Common myeloid progenitor, CD34-positive (primary cell): ENCODE measurements around the gene RFPL1.

Source experiments
- CTCF ChIA-PET: fragments of 350-600 bp; sonication (Branson Sonifier 250); formaldehyde crosslinking; loops from one replicate; lab custom pipeline; 2021; ENCODE audit warnings: antibody characterized with exemption; lab: Charles Lee
- POLR2A ChIA-PET: fragments of 350-600 bp; sonication (Branson Sonifier 250); formaldehyde crosslinking; loops from one replicate; lab custom pipeline; 2021; ENCODE audit warnings: antibody characterized with exemption; lab: Charles Lee
- DNase-seq, 3 donors: peaks; one replicate each; pipeline versions ENCODE4 v3.0.0 to v3.0.0-alpha.2; 2013
- H3K27ac ChIP-seq, 2 experiments: 1 replicate in 1 of 2; 2 replicates in 1 of 2; pipeline ENCODE4 v1.7.0; 2013; ENCODE audit warnings: inconsistent platforms in 2 of 2, low read length in 2 of 2, mild to moderate bottlenecking in 2 of 2, low read depth in 1 of 2, moderate library complexity in 1 of 2; ENCODE audit not compliant: severe bottlenecking in 2 of 2, insufficient read depth in 1 of 2, poor library complexity in 1 of 2
- H3K27me3 ChIP-seq, 5 experiments: replicated peaks in 2 of 5; 1 replicate in 3 of 5; 2 replicates in 2 of 5; pipeline versions ENCODE4 v1.6.1 to v1.7.0; 2013; ENCODE audit warnings: low read length in 4 of 5, mild to moderate bottlenecking in 2 of 5, moderate library complexity in 2 of 5, inconsistent platforms in 1 of 5; ENCODE audit not compliant: insufficient read depth in 5 of 5, control insufficient read depth in 4 of 5
- H3K36me3 ChIP-seq, 4 experiments: 1 replicate in 2 of 4; 2 replicates in 2 of 4; pipeline versions ENCODE4 v1.6.1 to v1.7.0; 2013; ENCODE audit warnings: low read length in 3 of 4, control low read depth in 1 of 4, mild to moderate bottlenecking in 1 of 4; ENCODE audit not compliant: control insufficient read depth in 4 of 4, insufficient read depth in 4 of 4
- H3K4me1 ChIP-seq, 4 experiments: 1 replicate in 3 of 4; 2 replicates in 1 of 4; pipeline versions ENCODE4 v1.6.1 to v1.7.1; 2013; ENCODE audit warnings: low read length in 3 of 4, mild to moderate bottlenecking in 3 of 4, control low read depth in 1 of 4, inconsistent platforms in 1 of 4, moderate library complexity in 1 of 4; ENCODE audit not compliant: control insufficient read depth in 4 of 4, insufficient read depth in 4 of 4; ENCODE audit errors: control extremely low read depth in 1 of 4
- H3K4me3 ChIP-seq, 7 experiments: 1 replicate in 4 of 7; 2 replicates in 3 of 7; pipeline versions ENCODE4 v1.5.1 to v1.7.0; 2013; ENCODE audit warnings: mild to moderate bottlenecking in 7 of 7, low read length in 6 of 7, moderate library complexity in 6 of 7, inconsistent platforms in 2 of 7, low read depth in 2 of 7, control low read depth in 1 of 7; ENCODE audit not compliant: insufficient read depth in 4 of 7, control insufficient read depth in 1 of 7; ENCODE audit errors: extremely low read depth in 1 of 7
- H3K9me3 ChIP-seq, 5 experiments: 1 replicate in 4 of 5; 2 replicates in 1 of 5; pipeline versions ENCODE4 v1.6.1 to v1.7.1; 2013; ENCODE audit warnings: low read length in 4 of 5, mild to moderate bottlenecking in 2 of 5, inconsistent platforms in 1 of 5, low read depth in 1 of 5, moderate library complexity in 1 of 5; ENCODE audit not compliant: control insufficient read depth in 4 of 5, insufficient read depth in 2 of 5; ENCODE audit errors: control extremely low read depth in 1 of 5
- WGBS: methylation state at CpG from one replicate; pipeline ENCODE4 v1.1.5; 2013; ENCODE audit not compliant: insufficient coverage; 5-methylcytosine and 5-hydroxymethylcytosine counted together

RFPL1 gene

GRCh38 chr22:29463629-29464028 is 25.2 kb downstream of the RFPL1 start:
- WGBS, result 95% methylated on average over 7 of the region's 7 CpGs
- Histone ChIP-seq H3K27me3 (no peaks in the 10 kb centered on the region), H3K4me1 (no peaks in the 10 kb centered on the region), H3K9me3 (no peaks in the 10 kb centered on the region), H3K4me3 (no peak overlapping the region), H3K27ac (no peak overlapping the region), H3K36me3 (no peaks in the 10 kb centered on the region)
- no peak for DNase-seq
- ChIA-PET CTCF (no interaction called here), POLR2A (no interaction called here)

GRCh38 chr22:29464581-29464980 is 26.2 kb downstream of the RFPL1 start:
- DNase-seq, result no peak
- Histone ChIP-seq H3K36me3 (no peaks in the 10 kb centered on the region), H3K27me3 (peaks cover 0 to under 1% (median 0%) of the 10 kb centered on the region in 5 experiments), H3K27ac (no peak overlapping the region), H3K4me3 (no peak overlapping the region), H3K4me1 (no peaks in the 10 kb centered on the region), H3K9me3 (no peaks in the 10 kb centered on the region)
- POLR2A ChIA-PET, result interaction anchor here (0.6 kb wide), 1 partner anchor 19 kb away, joined by 3 read pairs; no protein-coding TSS in a partner anchor
- CTCF ChIA-PET, result no interaction called here
- 94% methylated on average over 5 of the region's 7 CpGs for WGBS

- no peak overlapping the region for H3K4me3 ChIP-seq
Observed at GRCh38 chr22:29469755-29470154, 31.4 kb downstream of the RFPL1 start.

GRCh38 chr22:29470159-29470855 is 31.9 kb downstream of the RFPL1 start:
- ChIA-PET CTCF (interaction anchor here (0.9 to 3.8 kb wide), 10 partner anchors 10 to 75 kb away, joined by 3 to 21 read pairs (median 4); partner anchors contain the start of gene NEFH), POLR2A (no interaction called here)
- WGBS, result 53% methylated on average over 21 of the region's 54 CpGs
- peaks cover 0 to 7% (median 0%) of the 10 kb centered on the region in 5 experiments for H3K27me3 ChIP-seq
- H3K4me3 ChIP-seq, result peak overlapping the region in 3 of 7 experiments; percentile 49 to 56 (median 50)
- H3K27ac ChIP-seq, result no peak overlapping the region
- no peaks in the 10 kb centered on the region for H3K9me3 ChIP-seq
- H3K4me1 ChIP-seq, result peaks cover 0 to 10% (median 6%) of the 10 kb centered on the region in 4 experiments
- DNase-seq, result peak; percentile 51 to 75 (median 56)
- no peaks in the 10 kb centered on the region for H3K36me3 ChIP-seq

More at GRCh38 chr22:29469755-29470154, 31.4 kb downstream of the RFPL1 start:
- Histone ChIP-seq H3K4me1 (peaks cover 0 to 10% (median 6%) of the 10 kb centered on the region in 4 experiments), H3K27me3 (peaks cover 0 to 7% (median 0%) of the 10 kb centered on the region in 5 experiments), H3K9me3 (no peaks in the 10 kb centered on the region), H3K27ac (no peak overlapping the region), H3K36me3 (no peaks in the 10 kb centered on the region)
- POLR2A ChIA-PET, result interaction anchor here (0.8 kb wide), 1 partner anchor 89 kb away, joined by 3 read pairs; no protein-coding TSS in a partner anchor
- DNase-seq, result no peak
- CTCF ChIA-PET, result interaction anchor here (1.7 to 3.8 kb wide), 2 partner anchors 12 to 22 kb away, joined by 5 to 21 read pairs; partner anchors contain the start of gene NEFH
- 97% methylated on average over 9 of the region's 9 CpGs for WGBS

GRCh38 chr22:29473001-29473400 is 34.6 kb downstream of the RFPL1 start:
- no peak overlapping the region for H3K27ac ChIP-seq
- POLR2A ChIA-PET, result no interaction called here

GRCh38 chr22:29475550-29475949 is 37.2 kb downstream of the RFPL1 start:
- H3K27ac ChIP-seq, result no peak overlapping the region
- H3K4me3 ChIP-seq, result no peak overlapping the region
- H3K4me1 ChIP-seq, result peaks cover 0 to 30% (median 28%) of the 10 kb centered on the region in 4 experiments
- H3K36me3 ChIP-seq, result no peaks in the 10 kb centered on the region
- H3K9me3 ChIP-seq, result peaks cover 0 to 3% (median 0%) of the 10 kb centered on the region in 5 experiments
- CTCF ChIA-PET, result interaction anchor here (1.7 kb wide), 1 partner anchor 9 kb away, joined by 8 read pairs; no protein-coding TSS in a partner anchor
- 82% methylated on average over 6 of the region's 8 CpGs for WGBS
- DNase-seq, result no peak
- POLR2A ChIA-PET, result no interaction called here
- peaks cover 0 to 18% (median 12%) of the 10 kb centered on the region in 5 experiments for H3K27me3 ChIP-seq

More at GRCh38 chr22:29473001-29473400, 34.6 kb downstream of the RFPL1 start:
- H3K4me1 ChIP-seq, result peaks cover 0 to 15% (median 11%) of the 10 kb centered on the region in 4 experiments
- no peaks in the 10 kb centered on the region for H3K36me3 ChIP-seq
- WGBS, result 81% methylated on average over 5 of the region's 5 CpGs
- CTCF ChIA-PET, result interaction anchor here (1.0 to 2.0 kb wide), 3 partner anchors 31 to 81 kb away, joined by 3 to 4 read pairs (median 4); partner anchors contain the start of gene THOC5
- DNase-seq, result peak in 1 of 3 donors; percentile 37
- H3K27me3 ChIP-seq, result peaks cover 0 to 7% (median 0%) of the 10 kb centered on the region in 5 experiments
- H3K4me3 ChIP-seq, result no peak overlapping the region
- H3K9me3 ChIP-seq, result no peaks in the 10 kb centered on the region

GRCh38 chr22:29476116-29476515 is 37.7 kb downstream of the RFPL1 start:
- no peak overlapping the region for H3K27ac ChIP-seq
- CTCF ChIA-PET, result no interaction called here
- no peaks in the 10 kb centered on the region for H3K36me3 ChIP-seq
- no peak for DNase-seq
- POLR2A ChIA-PET, result no interaction called here
- peaks cover under 1 to 35% (median 33%) of the 10 kb centered on the region in 4 experiments for H3K4me1 ChIP-seq
- H3K9me3 ChIP-seq, result peaks cover 0 to 3% (median 0%) of the 10 kb centered on the region in 5 experiments
- whole genome bisulfite sequencing, result 77% methylated on average over 4 of the region's 6 CpGs
- H3K27me3 ChIP-seq, result peaks cover 0 to 24% (median 13%) of the 10 kb centered on the region in 5 experiments
- H3K4me3 ChIP-seq, result no peak overlapping the region
